H1 (cell line): ENCODE data around the gene MGRN1. TPM values are rescaled to one million over a fixed set of nuclear protein-coding genes. Genes with fewer than 3 reads are reported as not detected.

Experiments
- CTCF ChIA-PET: fragments of 300-600 bp; sonication (Branson Sonifier 250); formaldehyde crosslinking; loops from one replicate; lab custom pipeline; 2021; ENCODE audit not compliant: partially characterized antibody; lab: Charles Lee
- POLR2A ChIA-PET: fragments of 300-600 bp; sonication (Branson Sonifier 250); formaldehyde crosslinking; loops from one replicate; lab custom pipeline; 2021; ENCODE audit warnings: inconsistent platforms; ENCODE audit not compliant: partially characterized antibody; lab: Charles Lee
- DNase-seq, 2 experiments: peaks; one replicate each; pipeline versions ENCODE4 v3.0.0 to v3.0.0-alpha.2; 2010 to 2022; ENCODE audit warnings: low spot score in 2 of 2, low read depth in 1 of 2, mixed read lengths in 1 of 2
- FAIRE-seq: peaks from 2 replicates; lab custom pipeline; 2011; peaks lifted over from hg19 to GRCh38; lab: Jason Lieb, UNC
- H2AFZ ChIP-seq: 2 replicates; pipeline ENCODE4 v1.8.1; 2012; ENCODE audit warnings: low read length, inconsistent platforms
- H2AK5ac ChIP-seq: 2 replicates; pipeline ENCODE4 v1.6.1; 2013; ENCODE audit warnings: low read depth, low read length
- H2BK120ac ChIP-seq: replicated peaks from 2 replicates; pipeline ENCODE3; 2013; ENCODE audit warnings: low read depth, low read length, inconsistent platforms
- H2BK12ac ChIP-seq: 2 replicates; pipeline ENCODE4 v1.6.1; 2013; ENCODE audit warnings: low read depth, low read length
- H2BK15ac ChIP-seq: 2 replicates; pipeline ENCODE4 v1.6.1; 2013; ENCODE audit warnings: low read length
- H2BK20ac ChIP-seq: 2 replicates; pipeline ENCODE4 v1.6.1; 2013; ENCODE audit warnings: low read length
- H2BK5ac ChIP-seq: 2 replicates; pipeline ENCODE4 v1.6.1; 2013; ENCODE audit warnings: low read depth, low read length
- H3K14ac ChIP-seq: 2 replicates; pipeline ENCODE4 v1.6.1; 2013; ENCODE audit warnings: inconsistent platforms; ENCODE audit not compliant: insufficient read length
- H3K18ac ChIP-seq: 2 replicates; pipeline ENCODE4 v1.6.1; 2013; ENCODE audit warnings: low read length; ENCODE audit errors: extremely low read depth
- H3K23ac ChIP-seq: 2 replicates; pipeline ENCODE4 v1.6.1; 2013; ENCODE audit warnings: inconsistent platforms; ENCODE audit not compliant: insufficient read length
- H3K23me2 ChIP-seq: 2 replicates; pipeline ENCODE4 v1.6.1; 2013; ENCODE audit warnings: low read depth, low read length
- H3K27ac ChIP-seq: 2 replicates; pipeline ENCODE4 v1.6.1; 2011; ENCODE audit warnings: low read depth, low read length, inconsistent platforms
- H3K27me3 ChIP-seq, 4 experiments: replicated peaks in 1 of 4; 1 replicate in 1 of 4; 2 replicates in 3 of 4; pipeline versions ENCODE4 v1.6.1 to v1.8.1; 2011 to 2013; ENCODE audit warnings: low read length in 3 of 4, mild to moderate bottlenecking in 3 of 4, inconsistent platforms in 2 of 4, mixed read lengths in 2 of 4, moderate library complexity in 1 of 4; ENCODE audit not compliant: control insufficient read depth in 3 of 4, insufficient read depth in 3 of 4; ENCODE audit errors: extremely low read depth in 1 of 4
- H3K36me3 ChIP-seq, 4 experiments: 2 replicates each; pipeline versions ENCODE4 v1.6.1 to v1.8.1; 2011 to 2013; ENCODE audit warnings: mild to moderate bottlenecking in 4 of 4, low read length in 3 of 4, moderate library complexity in 2 of 4, control low read depth in 1 of 4, inconsistent platforms in 1 of 4; ENCODE audit not compliant: insufficient read depth in 4 of 4, control insufficient read depth in 2 of 4
- H3K4ac ChIP-seq: replicated peaks from 2 replicates; pipeline ENCODE3; 2013; ENCODE audit warnings: low read length, low read depth, mixed read lengths, inconsistent platforms; ENCODE audit not compliant: insufficient read length
- H3K4me1 ChIP-seq, 4 experiments: replicated peaks in 1 of 4; 1 replicate in 1 of 4; 2 replicates in 3 of 4; pipeline versions ENCODE4 v1.6.1 to v1.8.1; 2011 to 2013; ENCODE audit warnings: low read length in 3 of 4, inconsistent platforms in 2 of 4, mixed read lengths in 1 of 4; ENCODE audit not compliant: insufficient read depth in 4 of 4, control insufficient read depth in 3 of 4
- H3K4me2 ChIP-seq, 2 experiments: 2 replicates each; pipeline versions ENCODE4 v1.6.1 to v1.8.1; 2011 to 2013; ENCODE audit warnings: low read depth in 2 of 2, low read length in 2 of 2, control low read depth in 1 of 2, inconsistent platforms in 1 of 2, mild to moderate bottlenecking in 1 of 2; ENCODE audit not compliant: insufficient read depth in 1 of 2
- H3K4me3 ChIP-seq, 4 experiments: fragments of 200-600, 300-600 bp in 1 of 4; sonication (generic), shearing (Covaris generic), sonication (Bioruptor Twin) in 1 of 4; 2 replicates each; pipeline versions ENCODE4 v1.5.1 to v1.8.1; 2011 to 2016; ENCODE audit warnings: low read length in 4 of 4, low read depth in 3 of 4, control low read depth in 2 of 4, inconsistent platforms in 2 of 4, mild to moderate bottlenecking in 2 of 4, mixed read lengths in 1 of 4, moderate library complexity in 1 of 4; ENCODE audit not compliant: insufficient read depth in 2 of 4; ENCODE audit errors: extremely low read depth in 1 of 4
- H3K56ac ChIP-seq: replicated peaks from 2 replicates; pipeline ENCODE3; 2013; ENCODE audit warnings: low read depth, mild to moderate bottlenecking, mixed read lengths, low read length, inconsistent platforms; ENCODE audit not compliant: insufficient read length
- H3K79me1 ChIP-seq: 2 replicates; pipeline ENCODE4 v1.6.1; 2013; ENCODE audit warnings: low read depth, low read length, control low read depth
- H3K79me2 ChIP-seq, 2 experiments: 2 replicates each; pipeline versions ENCODE4 v1.6.1 to v1.8.1; 2012 to 2013; ENCODE audit warnings: low read length in 2 of 2, mild to moderate bottlenecking in 2 of 2, inconsistent platforms in 1 of 2; ENCODE audit not compliant: insufficient read depth in 2 of 2, control insufficient read depth in 1 of 2
- H3K9ac ChIP-seq, 4 experiments: replicated peaks in 1 of 4; 1 replicate in 1 of 4; 2 replicates in 3 of 4; pipeline versions ENCODE4 v1.6.1 to v1.8.1; 2011 to 2013; ENCODE audit warnings: low read depth in 3 of 4, low read length in 3 of 4, control low read depth in 2 of 4, mild to moderate bottlenecking in 2 of 4, moderate library complexity in 2 of 4, inconsistent platforms in 1 of 4; ENCODE audit errors: extremely low read depth in 1 of 4
- H3K9me3 ChIP-seq, 2 experiments: 2 replicates each; pipeline versions ENCODE4 v1.6.1 to v1.8.1; 2012 to 2013; ENCODE audit warnings: mild to moderate bottlenecking in 2 of 2, moderate library complexity in 2 of 2, control low read depth in 1 of 2, inconsistent platforms in 1 of 2, low read depth in 1 of 2, low read length in 1 of 2, mixed read lengths in 1 of 2; ENCODE audit not compliant: insufficient read depth in 2 of 2
- H4K20me1 ChIP-seq, 2 experiments: replicated peaks in 1 of 2; 2 replicates each; pipeline versions ENCODE3 to v1.8.1; 2011 to 2013; ENCODE audit warnings: inconsistent platforms in 2 of 2, low read length in 2 of 2, mild to moderate bottlenecking in 1 of 2; ENCODE audit not compliant: insufficient read depth in 2 of 2, control insufficient read depth in 1 of 2
- H4K5ac ChIP-seq: 2 replicates; pipeline ENCODE4 v1.6.1; 2013; ENCODE audit warnings: low read length, low read depth, mixed read lengths, inconsistent platforms; ENCODE audit not compliant: insufficient read length
- H4K8ac ChIP-seq: 2 replicates; pipeline ENCODE4 v1.8.0; 2013; ENCODE audit warnings: mild to moderate bottlenecking, moderate library complexity, low read length, inconsistent platforms; ENCODE audit not compliant: insufficient read depth; ENCODE audit errors: extremely low read depth
- H4K91ac ChIP-seq: replicated peaks from 2 replicates; pipeline ENCODE3; 2013; ENCODE audit warnings: low read length, mixed read lengths, inconsistent platforms; ENCODE audit not compliant: insufficient read length
- ASH2L ChIP-seq: fragments of 200-600, 300-600 bp; sonication (generic); IDR thresholded peaks from one replicate; pipeline ENCODE4 v1.7.1; 2017; ENCODE audit warnings: low read length
- CEBPB ChIP-seq: IDR thresholded peaks from 2 replicates; pipeline ENCODE4 v1.6.1; 2012; ENCODE audit warnings: low read depth, low read length
- POU5F1 ChIP-seq: IDR thresholded peaks from 2 replicates; pipeline ENCODE4 v1.6.1; 2011; ENCODE audit warnings: low read depth, mild to moderate bottlenecking, low read length, moderate library complexity
- SP1 ChIP-seq: IDR thresholded peaks from 2 replicates; pipeline ENCODE4 v1.6.1; 2011; ENCODE audit warnings: low read depth, low read length
- TEAD4 ChIP-seq: IDR thresholded peaks from 2 replicates; pipeline ENCODE4 v1.6.1; 2012; ENCODE audit warnings: low read depth, low read length, inconsistent platforms, mixed read lengths
- WGBS, 2 experiments: shearing (Covaris generic) in 1 of 2; methylation state at CpG; one replicate each; pipeline versions ENCODE4 v1.1.6 to v1.1.7; 2013 to 2015; ENCODE audit warnings: low lambda C conversion rate in 2 of 2, mixed read lengths in 2 of 2, inconsistent platforms in 1 of 2, low coverage in 1 of 2, missing lambda C conversion rate in 1 of 2; ENCODE audit not compliant: insufficient replicate concordance in 2 of 2, insufficient coverage in 1 of 2, insufficient read length in 1 of 2; ENCODE audit errors: extremely low coverage in 1 of 2, missing lambda C conversion rate in 1 of 2; 5-methylcytosine and 5-hydroxymethylcytosine counted together
- polyA plus RNA-seq, 7 experiments: library from polyadenylated mRNA; depleted of rRNA in 3 of 7; stranded (reverse) in 5 of 7; unstranded in 2 of 7; fragments of >200 nt in 5 of 7; fragments of 200-250 nt in 2 of 7; gene quantifications; 1 replicate in 5 of 7; 2 replicates in 1 of 7; 4 replicates in 1 of 7; pipeline versions ENCODE4 v1.2.1 to v1.2.3, GENCODE V29; 2011 to 2013; ENCODE audit warnings: missing spikeins in 2 of 7, mixed read lengths in 2 of 7
- total RNA-seq: library from RNA; stranded (reverse); fragmentation: NEBNext Ultra II Directional; extraction: Animal tissue kit (Norgen Biotek cat#: 25700); gene quantifications from 2 replicates; pipeline ENCODE4 v1.2.1, GENCODE V29; 2021

The MGRN1 gene
- total and polyA plus RNA-seq, 2 of the 8 experiments (the other 6 are each of a cell fraction or from before 2014, with no cell fraction given), result 15.0 to 82.3 TPM

GRCh38 chr16:4696172-4696904 is 71.7 kb downstream of the MGRN1 start:
- Histone ChIP-seq H3K4me2 (no peak overlapping the region), H2AFZ (no peak overlapping the region), H2BK15ac (no peak overlapping the region), H2BK5ac (no peak overlapping the region), H2BK20ac (no peak overlapping the region), H3K14ac (no peak overlapping the region), H3K56ac (no peak overlapping the region), H3K4ac (no peak overlapping the region), H4K5ac (no peak overlapping the region), H3K4me1 (peaks cover 0 to 7% (median 5%) of the 10 kb centered on the region in 4 experiments; a peak in 4 of 7 replicates), H3K23ac (no peak overlapping the region), H2BK12ac (no peak overlapping the region), H3K79me2 (peaks cover 0 to 2% of the 10 kb centered on the region in 2 experiments; a peak in 1 of 4 replicates), H2BK120ac (no peak overlapping the region), H3K36me3 (peaks cover 21 to 40% (median 34%) of the 10 kb centered on the region in 4 experiments), H3K9me3 (no peaks in the 10 kb centered on the region), H3K27me3 (no peaks in the 10 kb centered on the region), H4K91ac (no peak overlapping the region), H3K27ac (no peak overlapping the region), H2AK5ac (no peak overlapping the region), H3K9ac (no peak overlapping the region), H3K4me3 (no peak overlapping the region), H4K20me1 (peaks cover 0 to 23% of the 10 kb centered on the region in 2 experiments), H3K79me1 (no peaks in the 10 kb centered on the region), H3K18ac (no peak overlapping the region), H3K23me2 (peaks cover 8% of the 10 kb centered on the region; the same call in 1 of the 2 replicates), H4K8ac (no peak overlapping the region; the same call in 1 of the 2 replicates)
- POLR2A ChIA-PET, result interaction anchor here (0.5 to 5.4 kb wide), 11 partner anchors 9 to 96 kb away, joined by 3 to 59 read pairs (median 3); partner anchors contain the start of genes ANKS3 and DNAAF8
- FAIRE-seq (no peak), DNase-seq (no peak)
- 92% methylated on average over 19 of the region's 19 CpGs; no CpG with 5 or more reads in 1 of the 2 experiments for WGBS, 2 experiments
- CTCF ChIA-PET, result interaction anchor here (1.1 to 2.8 kb wide), 6 partner anchors 9 to 260 kb away, joined by 3 to 13 read pairs (median 6); no protein-coding TSS in a partner anchor
- no peak for TF ChIP-seq POU5F1
- TF ChIP-seq CEBPB, result no peak
- TF ChIP-seq SP1, result no peak
- no peak for TF ChIP-seq TEAD4
- TF ChIP-seq ASH2L, result no peak
